HG03342 (cell line): ENCODE data around the gene CBFA2T3.

Experiments used
- ATAC-seq: cut with Tn5 transposase; IDR thresholded peaks from one replicate; pipeline ENCODE4 v1.9.1; 2021; ENCODE audit warnings: mild to moderate bottlenecking, moderate library complexity; ENCODE audit not compliant: unreplicated experiment

CBFA2T3 gene

DNA sequence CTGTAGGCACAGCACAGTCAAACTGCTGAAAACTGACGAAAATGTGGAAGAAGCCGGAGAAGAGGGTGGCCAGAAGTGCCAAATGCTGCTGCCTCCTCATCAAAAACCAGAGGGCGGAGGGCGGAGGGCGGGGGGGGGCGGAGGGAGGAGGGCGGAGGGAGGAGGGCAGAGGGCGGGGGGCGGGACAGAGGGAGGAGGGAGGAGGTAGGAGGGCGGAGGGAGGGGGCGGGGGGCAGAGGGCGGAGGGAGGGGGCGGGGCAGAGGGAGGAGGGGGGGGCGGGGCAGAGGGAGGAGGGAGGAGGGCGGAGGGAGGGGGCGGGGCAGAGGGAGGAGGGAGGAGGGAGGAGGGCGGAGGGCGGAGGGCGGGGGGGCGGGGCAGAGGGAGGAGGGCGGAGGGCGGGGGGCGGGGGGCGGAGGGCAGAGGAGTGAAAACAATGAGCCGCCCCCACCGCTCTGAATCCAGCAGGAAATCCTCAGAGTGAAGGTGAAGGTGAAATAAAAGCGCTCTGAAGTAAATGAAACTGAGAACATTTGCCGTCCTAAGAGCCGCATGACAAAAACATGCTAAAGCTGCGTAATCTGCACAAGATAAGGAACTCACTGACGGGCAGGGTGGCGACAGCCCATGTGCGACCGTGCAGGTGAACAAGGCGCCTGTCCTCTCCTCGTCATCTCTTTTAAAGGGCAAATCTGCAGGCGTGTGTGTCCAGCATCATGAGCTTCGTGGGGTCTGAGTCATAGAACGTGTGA lies 22.6 kb upstream of the CBFA2T3 start:
- ATAC-seq = no peak

DNA sequence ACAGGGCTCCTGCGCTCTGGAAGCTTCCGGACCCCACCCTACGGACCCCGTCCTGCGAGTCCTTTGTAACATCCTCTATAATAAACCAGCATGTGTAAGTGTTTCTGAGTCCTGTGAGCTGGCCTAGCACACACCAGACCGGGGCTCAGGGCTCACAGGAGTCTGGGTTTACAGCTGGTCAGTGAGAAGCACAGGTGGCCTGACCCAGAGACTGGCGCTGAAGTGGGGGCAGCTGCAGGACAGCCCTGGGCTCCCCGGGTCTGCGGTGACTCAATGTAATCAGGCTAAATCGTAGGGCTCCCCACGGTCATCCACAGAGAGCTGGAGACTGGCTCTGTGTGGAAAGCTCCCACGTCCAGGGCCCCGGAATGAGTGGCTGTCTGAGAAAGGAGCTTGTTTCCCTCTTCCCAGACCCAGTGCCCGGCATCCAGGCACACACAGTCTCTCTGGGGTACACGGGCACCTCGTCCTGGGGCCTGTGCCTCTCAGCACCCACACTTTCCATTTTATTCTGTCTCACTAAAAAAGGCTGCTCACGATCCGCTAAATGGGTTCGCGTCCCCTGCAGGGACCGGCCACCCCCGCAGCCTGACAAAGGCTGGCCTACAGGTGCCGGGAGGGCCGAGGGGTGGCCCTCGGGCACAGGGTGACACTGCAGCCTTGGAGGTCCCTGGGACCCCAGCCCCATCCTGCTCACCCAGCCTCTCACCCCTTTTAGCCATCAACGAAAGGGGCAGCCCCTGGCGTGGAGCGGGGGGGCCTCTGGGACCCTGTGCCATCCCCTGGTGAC lies 18.9 kb upstream of the CBFA2T3 start:
- no peak for ATAC-seq

DNA sequence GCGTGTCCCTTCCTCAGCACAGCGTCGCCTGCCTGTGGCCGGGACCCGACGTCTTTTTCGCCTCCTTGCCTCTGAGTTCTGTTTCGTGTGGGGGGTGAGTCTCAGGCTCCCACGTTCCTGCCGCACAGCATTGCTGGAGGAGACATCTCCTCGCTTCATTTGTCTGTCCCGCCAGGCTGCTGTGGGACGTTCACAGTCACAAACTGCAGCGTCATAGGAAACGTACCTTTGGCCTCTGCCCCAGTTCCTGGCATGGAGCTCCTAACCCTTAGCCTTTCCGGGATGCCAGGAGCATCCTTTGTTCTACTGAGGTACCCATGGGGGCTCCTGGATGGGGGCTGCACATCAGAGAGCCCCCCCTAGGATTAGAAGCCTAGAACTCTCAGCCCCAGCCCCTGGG lies 18.2 kb upstream of the CBFA2T3 start:
- ATAC-seq = no peak

DNA sequence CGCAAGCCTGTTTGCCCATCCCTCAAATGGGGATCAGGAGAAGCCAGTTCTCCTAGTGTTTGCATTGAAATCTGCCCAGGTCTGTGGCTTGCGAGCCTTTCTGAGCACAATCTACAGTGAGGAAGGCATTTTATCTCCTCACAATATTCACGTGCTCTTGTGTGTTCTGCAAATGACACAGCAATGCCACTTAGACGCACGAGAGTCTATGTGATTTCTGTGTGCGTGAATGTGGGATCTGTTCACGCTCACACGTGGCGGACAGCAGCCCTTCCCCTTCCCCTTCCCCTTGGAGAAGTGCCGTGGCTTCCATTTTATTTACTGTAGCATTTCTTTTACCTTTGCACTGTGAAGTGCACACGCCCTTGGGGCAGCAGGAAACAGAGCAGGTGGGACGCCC lies 17.7 kb upstream of the CBFA2T3 start:
- no peak for ATAC-seq

DNA sequence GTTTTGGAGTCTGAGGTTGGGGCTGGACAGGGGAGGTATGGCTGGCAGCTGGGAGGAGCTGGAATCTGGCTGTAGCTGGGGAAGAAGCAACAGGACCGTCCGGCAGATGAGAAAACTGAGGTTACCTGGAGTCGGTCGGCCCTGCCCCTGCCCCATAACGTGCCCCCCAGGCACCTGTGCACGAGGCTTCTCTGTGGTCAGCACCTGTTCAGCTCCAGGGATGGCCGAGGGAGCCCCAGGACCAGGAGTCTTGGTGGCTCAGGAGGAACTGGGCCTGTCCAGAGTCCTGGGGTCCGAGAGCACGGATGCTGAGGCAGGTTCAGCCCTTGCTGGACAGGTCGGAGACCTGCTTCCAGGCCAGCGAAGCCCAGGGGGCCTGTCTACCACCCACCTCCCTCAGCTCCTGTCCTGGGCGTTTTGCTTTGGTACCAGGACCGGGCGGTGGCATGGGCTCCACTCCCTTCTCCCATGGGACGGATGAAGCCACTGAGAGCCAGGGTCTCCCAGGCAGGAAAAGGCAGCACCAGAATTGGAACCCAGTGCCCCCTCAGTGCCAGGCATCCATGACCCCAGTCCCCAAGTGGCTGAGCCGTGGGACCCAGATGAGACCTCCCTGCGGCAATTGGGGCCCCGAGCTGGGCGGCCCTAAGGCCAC lies 17.1 kb upstream of the CBFA2T3 start:
- no peak for ATAC-seq

DNA sequence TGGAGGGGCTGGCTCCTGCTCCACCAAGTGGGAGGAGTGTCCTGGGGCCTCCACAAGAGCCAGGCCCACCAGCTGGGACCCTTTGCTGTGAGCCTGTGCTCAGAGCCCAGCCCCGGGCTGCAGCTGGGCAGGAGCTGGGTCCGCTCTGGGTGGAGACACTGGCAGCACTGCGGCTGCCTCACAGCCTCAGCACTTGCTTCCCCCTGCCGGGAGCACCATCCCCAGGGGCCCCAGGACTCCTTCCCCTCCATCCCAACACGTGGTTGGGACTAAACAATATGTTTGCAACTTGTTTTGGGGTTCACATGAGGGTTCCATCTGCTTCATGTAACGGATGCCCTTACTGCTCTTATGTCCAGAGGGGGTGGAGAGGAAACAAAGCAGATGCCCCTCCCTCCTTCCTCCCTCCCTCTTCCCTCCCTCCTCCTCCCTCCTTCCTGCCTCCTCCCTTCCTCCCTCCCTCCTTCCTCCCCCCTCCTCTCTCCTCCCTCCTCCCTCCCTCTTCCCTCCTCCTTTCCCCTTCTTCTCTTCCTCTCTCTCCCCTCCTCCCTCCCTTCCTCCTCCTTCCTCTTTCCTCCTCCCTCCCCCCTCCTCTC lies 16.3 kb upstream of the CBFA2T3 start:
- no peak for ATAC-seq

DNA sequence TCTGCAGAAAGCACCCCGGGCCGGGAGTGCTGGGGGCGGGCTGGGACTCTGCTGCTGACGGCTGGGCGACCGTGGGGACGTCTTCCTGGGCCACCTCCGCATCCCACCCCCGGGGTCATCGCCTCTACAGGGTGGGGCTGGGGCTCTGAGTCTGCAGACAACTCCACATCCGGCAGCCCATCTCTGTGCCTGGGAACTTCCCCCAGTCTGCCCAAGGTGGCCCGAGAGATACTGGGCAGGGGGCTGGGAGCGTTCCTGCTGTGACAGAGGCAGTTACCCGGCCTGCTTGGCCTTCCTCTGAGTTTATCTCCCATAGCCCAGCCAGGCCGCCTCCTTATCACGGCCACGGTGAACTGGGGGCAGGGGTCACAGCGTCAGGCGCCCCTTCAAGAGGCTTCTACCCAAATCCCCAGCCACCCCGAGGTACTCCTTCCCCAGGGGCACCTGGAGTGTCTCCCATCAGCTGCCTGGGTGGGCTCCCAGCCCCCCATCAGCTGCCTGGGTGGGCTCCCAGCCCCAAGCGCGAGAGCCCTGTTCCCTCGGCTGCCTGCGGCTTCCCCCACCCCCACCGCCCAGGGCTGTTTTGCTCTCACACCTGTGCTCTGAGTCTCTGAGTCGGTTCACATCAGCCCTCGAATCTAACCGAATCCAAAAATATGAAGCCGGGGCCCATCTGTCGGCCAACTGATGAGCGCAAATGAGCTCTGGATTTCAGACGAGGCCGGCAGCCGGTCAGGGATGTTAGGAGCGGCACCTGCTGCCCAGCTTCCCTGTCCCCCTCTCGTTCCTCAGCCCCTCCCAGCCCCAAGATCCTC lies 15.6 kb upstream of the CBFA2T3 start:
- no peak for ATAC-seq

DNA sequence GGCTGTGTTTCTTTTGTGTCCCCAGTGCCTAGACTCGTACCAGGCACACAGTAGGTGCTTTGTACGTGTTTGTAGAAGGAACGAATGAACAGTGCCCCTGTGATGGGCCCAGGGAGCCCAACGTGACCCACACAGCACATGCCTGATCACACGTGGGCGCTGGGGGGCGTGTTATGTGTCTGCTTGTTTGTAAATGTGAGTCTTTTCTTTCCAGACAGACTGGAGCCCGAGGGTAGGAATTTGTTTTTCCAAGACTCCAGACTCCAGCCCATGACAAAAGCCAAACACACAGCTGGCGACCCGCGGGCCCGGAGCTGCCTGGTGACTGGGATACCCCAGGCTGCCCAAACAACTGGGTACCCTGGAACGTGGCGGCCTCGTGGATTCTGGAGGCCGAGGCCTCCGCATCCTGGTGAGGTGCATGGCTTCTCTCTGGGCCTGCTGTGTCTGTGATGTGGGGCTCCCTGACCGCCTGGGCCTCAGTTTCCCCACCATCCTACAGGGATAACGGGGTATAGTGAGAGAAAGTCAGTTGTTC lies 14.9 kb upstream of the CBFA2T3 start:
- no peak for ATAC-seq

DNA sequence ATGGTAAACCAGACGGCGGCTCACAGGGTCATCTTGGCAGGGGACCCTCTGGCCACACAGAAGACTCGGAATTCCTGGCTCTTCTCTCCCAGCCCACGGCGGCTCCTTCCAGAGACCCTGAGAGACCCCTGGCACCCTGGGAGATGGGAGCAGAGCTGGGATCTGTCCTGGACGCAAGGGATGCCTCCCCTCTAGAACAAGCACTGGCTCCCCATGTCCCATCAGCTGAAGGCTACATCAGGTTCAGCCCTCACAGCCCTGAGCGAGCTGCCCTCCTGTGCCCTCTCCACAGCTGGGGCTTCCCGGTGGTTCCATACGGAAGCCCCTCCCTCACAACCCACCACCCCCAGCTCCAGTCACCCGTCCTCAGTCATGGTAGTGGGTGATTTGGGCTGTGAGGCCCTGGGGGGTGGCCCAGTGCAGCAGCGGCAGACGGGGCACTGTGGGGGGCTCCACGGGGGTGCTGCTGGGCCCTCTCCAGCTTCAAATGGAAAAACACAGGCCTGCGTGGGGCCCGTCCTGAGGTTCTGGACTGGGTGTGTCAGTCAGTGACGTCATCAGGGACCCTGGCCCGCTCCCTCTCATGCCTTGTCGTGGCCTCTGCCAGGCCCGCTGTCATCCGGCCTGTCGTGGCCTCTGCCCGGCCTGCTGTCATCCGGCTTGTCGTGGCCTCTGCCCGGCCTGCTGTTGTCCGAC lies 13.0 kb upstream of the CBFA2T3 start:
- ATAC-seq = no peak

DNA sequence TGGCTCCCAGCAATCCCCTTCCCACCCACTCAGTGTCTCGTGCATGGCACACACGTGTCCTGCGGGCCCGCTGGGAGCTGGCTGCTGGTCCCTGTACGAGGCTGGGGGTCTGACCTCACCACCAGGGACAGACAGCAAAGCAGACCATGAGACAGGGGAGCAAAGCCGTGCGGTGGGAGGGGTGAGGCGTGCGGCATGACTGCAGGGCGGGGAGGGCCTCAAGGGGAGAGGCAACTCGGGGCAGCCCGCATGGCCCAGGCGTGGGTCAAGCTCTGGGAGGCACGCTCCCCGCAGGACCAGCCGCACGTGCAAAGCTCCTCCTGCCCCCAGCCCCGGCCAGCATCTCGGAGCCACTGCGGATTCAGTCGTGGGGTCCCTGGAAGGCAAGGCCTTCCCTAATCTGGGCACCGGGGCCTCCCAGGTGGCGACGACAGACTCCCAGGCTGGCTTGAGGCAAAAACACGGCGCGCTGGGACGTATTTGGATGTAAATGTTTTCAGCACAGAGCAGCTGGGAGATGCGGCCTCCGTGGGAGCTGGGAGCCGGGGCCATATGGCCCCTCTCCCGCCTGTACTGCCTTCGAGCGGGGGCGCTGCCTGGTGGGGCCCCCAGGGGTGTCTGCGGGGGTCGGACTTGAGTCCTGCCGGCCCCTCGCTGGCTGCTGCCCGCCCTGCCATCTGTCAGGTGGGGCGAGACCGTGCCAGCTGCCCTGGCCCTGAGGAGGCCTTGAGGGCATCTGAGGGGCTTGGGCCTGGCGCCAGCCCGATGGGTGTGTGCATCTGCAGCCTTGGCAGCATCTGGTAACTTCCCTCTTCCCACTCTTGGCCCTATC lies 12.2 kb upstream of the CBFA2T3 start:
- ATAC-seq = no peak

DNA sequence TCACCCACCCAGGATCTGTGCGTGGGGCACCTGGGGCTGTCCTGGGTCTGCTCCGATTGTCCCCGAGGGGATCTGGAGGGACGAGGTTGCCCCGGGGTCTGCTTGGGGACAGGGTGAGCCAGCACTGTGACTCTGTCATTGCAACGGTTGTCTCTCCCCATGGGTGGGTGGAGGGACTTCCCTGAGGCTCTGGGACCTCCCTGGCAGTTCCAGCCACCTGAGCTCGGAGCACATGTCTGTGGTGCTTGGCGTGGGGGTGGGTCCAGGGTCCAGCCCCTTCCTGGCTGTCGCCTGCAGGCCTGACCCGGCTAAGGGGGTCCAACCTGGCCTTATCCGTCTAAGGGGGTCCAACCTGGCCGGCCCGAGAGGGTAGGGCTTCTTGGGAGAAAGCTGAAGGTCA lies 8.5 kb upstream of the CBFA2T3 start:
- ATAC-seq = no peak

DNA sequence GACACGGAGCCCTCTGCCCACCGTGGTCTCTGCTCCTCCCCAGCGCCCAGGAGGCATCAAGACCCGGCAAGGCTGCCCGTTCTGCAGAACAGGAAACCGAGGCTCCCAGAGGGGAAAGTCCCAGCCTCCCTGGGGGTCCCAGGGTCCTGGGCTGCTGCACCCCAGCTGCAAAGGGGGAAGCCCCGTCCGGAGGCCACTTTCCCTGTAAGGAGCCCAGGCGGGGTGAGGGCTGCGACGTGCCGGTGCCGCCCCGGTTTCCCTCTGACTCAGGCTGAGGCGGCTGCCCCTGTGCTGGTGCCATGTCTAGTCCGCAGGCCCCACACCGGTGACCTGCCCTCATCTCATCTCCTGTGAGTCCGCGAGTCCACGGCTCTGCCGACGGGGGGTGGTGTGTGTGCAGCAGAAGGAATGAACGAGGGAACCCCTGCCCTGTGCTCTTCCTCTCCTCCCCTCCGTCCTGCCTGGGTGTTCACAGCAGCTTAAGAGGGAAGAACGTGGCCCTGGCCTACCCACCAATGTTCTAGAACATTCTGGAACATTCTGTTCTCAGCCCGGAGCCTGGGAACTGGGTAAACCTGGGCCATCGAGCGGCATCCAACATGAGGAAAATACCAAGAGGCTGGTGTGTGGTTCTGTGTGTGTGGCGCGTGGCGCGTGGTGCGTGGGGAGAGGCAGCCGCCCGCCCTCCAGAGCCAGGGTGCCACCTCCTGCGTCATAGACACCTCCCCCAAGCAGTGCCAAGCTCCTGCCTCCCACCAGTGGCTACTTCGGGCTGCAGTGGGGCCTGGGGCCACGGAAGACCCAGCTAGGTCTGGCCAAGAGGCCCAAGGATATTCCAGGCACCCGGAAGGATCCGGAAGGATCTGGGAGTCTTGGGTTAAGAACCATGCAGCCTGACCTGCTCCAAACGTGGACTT lies 7.0 kb upstream of the CBFA2T3 start:
- no peak for ATAC-seq

DNA sequence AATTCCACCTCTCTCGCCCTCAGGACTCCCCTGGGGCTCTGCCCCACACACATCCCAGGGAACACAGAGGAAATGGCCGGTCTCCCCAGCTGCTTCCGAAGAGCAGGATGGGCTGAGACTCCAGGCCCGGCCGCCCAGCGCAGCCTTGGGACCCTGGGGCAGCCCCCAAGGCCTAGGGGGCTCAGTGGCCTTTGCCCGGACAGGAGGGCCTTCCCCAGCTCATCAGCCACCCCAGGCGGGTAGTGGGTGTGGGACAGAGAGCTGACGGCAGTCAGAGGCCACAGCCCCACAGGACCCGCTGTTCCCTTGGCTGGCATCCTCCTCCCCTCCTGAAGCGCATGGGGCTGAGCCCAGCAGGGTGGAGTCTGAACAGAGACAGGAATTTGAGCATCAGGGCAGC lies 6.2 kb upstream of the CBFA2T3 start:
- no peak for ATAC-seq

DNA sequence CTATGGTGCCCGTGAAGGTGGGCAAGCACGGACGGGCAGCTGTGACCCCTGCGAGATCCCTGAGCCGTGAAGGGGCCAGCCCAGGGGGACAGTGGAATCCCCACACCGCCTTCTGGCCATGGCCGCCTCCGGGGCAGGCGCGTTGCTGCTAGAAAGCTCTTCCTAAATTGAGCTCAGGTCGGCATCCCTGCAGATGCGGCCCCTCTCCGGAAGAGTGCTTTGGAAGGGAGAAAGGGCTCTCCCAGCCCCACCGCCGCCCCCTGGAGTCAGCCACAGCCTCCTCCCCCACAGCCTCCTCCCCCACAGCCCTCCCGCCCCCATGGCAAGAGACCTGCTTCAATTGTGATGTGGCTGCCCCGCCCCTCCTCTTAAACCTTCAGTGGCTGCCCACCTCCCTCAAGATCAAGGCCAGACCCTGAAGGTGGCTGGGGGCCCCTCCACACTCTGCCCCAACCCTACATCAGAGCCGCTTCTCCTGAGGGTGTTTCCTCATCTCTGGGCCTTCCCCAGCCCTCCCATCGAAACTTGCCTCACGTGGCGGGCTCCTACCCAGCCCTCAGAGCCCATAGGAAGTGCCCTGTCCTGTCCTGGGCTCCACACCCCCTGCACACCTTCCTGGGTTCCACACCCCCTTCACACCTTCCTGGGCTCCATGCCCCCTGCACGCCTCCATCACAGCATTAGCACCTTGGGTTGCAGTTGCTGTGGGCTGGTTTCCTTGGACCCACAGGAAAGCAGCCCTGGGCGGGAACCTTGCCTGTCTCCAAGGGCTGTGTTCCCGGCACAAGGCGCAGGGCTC lies 5.5 kb upstream of the CBFA2T3 start:
- no peak for ATAC-seq

DNA sequence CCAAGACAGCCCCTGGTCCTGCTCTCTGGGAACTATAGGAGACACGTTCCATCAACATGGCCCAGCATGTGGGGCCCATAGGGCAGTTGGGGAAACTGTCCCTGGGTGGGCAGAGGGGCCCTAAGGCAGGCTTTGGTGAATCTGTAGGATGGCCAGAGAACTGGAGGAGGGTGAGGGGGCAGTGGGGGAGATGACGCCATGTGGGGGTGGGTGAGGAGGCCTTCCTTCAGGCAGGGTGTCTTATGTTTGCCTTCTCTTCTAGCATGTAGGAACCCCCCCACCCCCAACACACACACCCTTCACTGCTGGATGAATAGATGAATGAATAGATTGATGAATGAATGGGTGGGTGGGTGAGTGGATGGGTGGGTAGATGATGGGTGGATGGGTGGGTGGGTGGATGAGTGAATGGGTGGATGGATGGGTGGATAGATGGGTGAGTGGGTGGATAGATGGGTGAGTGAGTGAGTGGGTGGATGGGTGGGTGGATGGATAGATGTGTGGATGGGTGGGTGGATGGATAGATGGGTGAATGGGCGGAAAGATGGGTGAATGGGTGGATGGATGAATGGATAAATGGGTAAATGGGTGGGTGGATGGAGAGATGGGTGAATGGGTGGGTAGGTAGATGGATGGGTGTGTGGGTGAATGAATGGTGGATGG lies 2.5 kb upstream of the CBFA2T3 start:
- ATAC-seq = no peak

DNA sequence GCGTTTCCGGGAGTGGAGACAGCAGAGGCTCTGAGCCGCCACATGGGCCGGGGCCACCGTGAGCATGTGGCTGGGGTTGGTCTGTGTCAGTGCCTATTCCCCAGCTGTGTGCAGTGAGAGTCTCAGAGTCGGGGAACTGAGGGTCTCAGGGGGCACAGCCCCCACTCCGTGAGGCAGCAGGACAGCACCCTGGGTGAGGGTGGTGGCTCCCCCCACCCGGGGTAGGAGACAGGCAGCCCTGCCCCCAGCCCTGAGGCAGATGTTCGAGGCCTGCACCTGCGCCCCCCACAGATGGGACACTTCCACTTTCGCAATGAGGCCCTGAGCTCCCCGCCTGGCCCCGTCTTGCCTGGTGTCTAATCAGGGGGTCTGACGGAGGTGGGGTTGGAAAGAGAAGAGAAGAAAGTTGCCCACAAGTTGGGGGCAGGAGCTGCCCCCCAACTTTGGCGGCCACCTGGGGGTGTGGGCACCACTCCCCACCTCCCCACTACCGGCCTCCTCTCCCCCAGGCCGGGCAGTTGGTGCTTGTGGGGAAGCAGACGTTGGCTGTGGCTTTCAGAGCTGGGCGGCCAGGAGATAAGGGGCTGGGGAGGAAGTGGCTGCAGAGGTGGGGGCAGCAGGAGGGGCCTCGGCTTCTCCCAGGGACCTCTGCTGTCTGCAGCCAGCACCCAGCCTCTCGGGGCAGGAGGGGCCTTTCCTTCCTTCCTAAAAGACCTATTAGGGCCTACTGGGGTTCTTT lies 1.8 kb upstream of the CBFA2T3 start:
- ATAC-seq = peak; percentile 41
